T-cell (primary cell): ENCODE data around the gene OR4C5. TPM values are rescaled to one million over a fixed set of nuclear protein-coding genes. Genes with fewer than 3 reads are reported as not detected.
"Not testable (repeated sequence)": the region's sequence is repeated elsewhere in the genome, so short reads cannot be mapped to it uniquely, and the experiment has no call there.

Experiments used
- ATAC-seq, 4 experiments: fragments of 200-7000 bp in 3 of 4; fragments of 150-1000 bp in 1 of 4; cut with Tn5 transposase; replicated peaks in 1 of 4; 1 replicate in 3 of 4; 2 replicates in 1 of 4; pipeline ENCODE4 v1.10.0; 2021; ENCODE audit warnings: moderate library complexity in 3 of 4, mild to moderate bottlenecking in 2 of 4, moderate number of reproducible peaks in 1 of 4
- CTCF ChIA-PET, 2 donors: fragments of 300-600 bp; sonication (Branson Sonifier 250); formaldehyde crosslinking; loops; one replicate each; lab custom pipeline; 2022; ENCODE audit warnings: antibody characterized with exemption in 2 of 2; lab: Charles Lee
- POLR2A ChIA-PET, 2 donors: fragments of 300-600 bp; sonication (Branson Sonifier 250); formaldehyde crosslinking; loops; one replicate each; lab custom pipeline; 2022; ENCODE audit warnings: antibody characterized with exemption in 2 of 2; lab: Charles Lee
- DNase-seq, 35 experiments: peaks; one replicate each; pipeline versions ENCODE4 v3.0.0 to v3.0.0-alpha.2; 2013 to 2023
- H3K27ac ChIP-seq: one replicate; pipeline ENCODE4 v1.5.1; 2013; ENCODE audit warnings: low read length
- H3K27me3 ChIP-seq, 2 experiments: replicated peaks in 1 of 2; 1 replicate in 1 of 2; 2 replicates in 1 of 2; pipeline versions ENCODE4 v1.6.1 to v1.7.0; 2013; ENCODE audit warnings: low read length in 1 of 2, mixed read lengths in 1 of 2; ENCODE audit not compliant: control insufficient read depth in 2 of 2, insufficient read depth in 2 of 2; ENCODE audit errors: extremely low read depth in 1 of 2
- H3K36me3 ChIP-seq, 2 donors: 1 replicate in 1 of 2; 2 replicates in 1 of 2; pipeline versions ENCODE4 v1.6.1 to v1.7.0; 2013; ENCODE audit warnings: low read length in 1 of 2; ENCODE audit not compliant: control insufficient read depth in 2 of 2, insufficient read depth in 1 of 2; ENCODE audit errors: extremely low read depth in 1 of 2
- H3K4me1 ChIP-seq, 2 experiments: 1 replicate in 1 of 2; 2 replicates in 1 of 2; pipeline versions ENCODE4 v1.6.1 to v1.7.0; 2013; ENCODE audit warnings: low read length in 2 of 2, mixed read lengths in 1 of 2; ENCODE audit not compliant: insufficient read depth in 2 of 2, control insufficient read depth in 1 of 2; ENCODE audit errors: extremely low read depth in 1 of 2
- H3K4me3 ChIP-seq, 2 donors: 1 replicate in 1 of 2; 2 replicates in 1 of 2; pipeline versions ENCODE4 v1.5.1 to v1.7.0; 2013; ENCODE audit warnings: mild to moderate bottlenecking in 2 of 2, low read length in 1 of 2, moderate library complexity in 1 of 2; ENCODE audit not compliant: control insufficient read depth in 1 of 2; ENCODE audit errors: extremely low read depth in 1 of 2
- H3K9me3 ChIP-seq: 2 replicates; pipeline ENCODE4 v1.7.0; 2013
- H3K27ac Mint-ChIP-seq, 2 donors: one replicate each; pipeline ENCODE4 v1.8.0; 2020 to 2021; ENCODE audit warnings: mild to moderate bottlenecking in 2 of 2, mixed read lengths in 2 of 2
- H3K27me3 Mint-ChIP-seq, 2 donors: one replicate each; pipeline ENCODE4 v1.8.0; 2021 to 2022; ENCODE audit warnings: mixed read lengths in 2 of 2
- H3K36me3 Mint-ChIP-seq: one replicate; pipeline ENCODE4 v1.8.0; 2021; ENCODE audit warnings: mixed read lengths
- H3K4me1 Mint-ChIP-seq, 3 donors: one replicate each; pipeline ENCODE4 v1.8.0; 2020 to 2022; ENCODE audit warnings: mixed read lengths in 3 of 3, mild to moderate bottlenecking in 1 of 3
- H3K4me3 Mint-ChIP-seq, 3 donors: one replicate each; pipeline ENCODE4 v1.8.0; 2020 to 2022; ENCODE audit warnings: mild to moderate bottlenecking in 3 of 3, mixed read lengths in 3 of 3, moderate library complexity in 3 of 3
- H3K9me3 Mint-ChIP-seq, 3 donors: one replicate each; pipeline ENCODE4 v1.8.0; 2020 to 2022; ENCODE audit warnings: mixed read lengths in 3 of 3
- WGBS: methylation state at CpG from one replicate; pipeline ENCODE4 v1.1.5; 2013; ENCODE audit warnings: missing lambda C conversion rate; ENCODE audit not compliant: insufficient coverage; 5-methylcytosine and 5-hydroxymethylcytosine counted together
- total RNA-seq, 35 experiments: library from RNA in 6 of 35; stranded (reverse) in 6 of 35; fragments of 120-200 nt in 1 of 35; gene quantifications; one replicate each; pipeline versions ENCODE4 v1.2.1 to v1.2.4 and lab custom pipeline; 2013 to 2026

The OR4C5 gene
- total RNA-seq (not detected), total RNA-seq (lab: John Stamatoyannopoulos, UW) (0 reads per million in 29 experiments)
- total RNA-seq (2013) = not detected

DNA sequence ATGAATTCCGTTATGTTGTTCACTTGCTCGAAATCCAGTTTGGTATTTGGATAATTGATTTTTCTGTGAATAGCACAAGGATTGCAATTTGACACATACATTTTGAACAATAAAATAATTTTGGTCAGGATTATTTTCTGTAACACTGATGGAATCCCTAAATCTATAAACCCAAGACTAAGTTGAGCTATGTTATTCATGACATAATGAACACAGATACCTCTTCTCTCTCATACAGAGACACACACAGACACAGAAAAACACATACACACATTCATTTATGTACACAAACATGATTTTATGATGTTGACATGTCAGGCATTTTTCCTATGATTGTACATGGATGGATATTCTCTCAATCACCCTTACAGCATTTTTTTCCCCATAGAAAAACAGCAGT, at the start of gene OR4C5:
OR4C5 (minus strand) TSS at position 101 of the 400 bp plus-strand sequence; CDS start at position 101, 0 bp downstream.
- CTCF ChIA-PET = interaction anchor here in 1 of 2 donors (0.6 kb wide), 1 partner anchor 9 kb away, joined by 4 read pairs; no protein-coding TSS in a partner anchor
- peaks cover 0 to 7% (median 4%) of the 10 kb centered on the region in 3 donors for H3K9me3 Mint-ChIP-seq

DNA sequence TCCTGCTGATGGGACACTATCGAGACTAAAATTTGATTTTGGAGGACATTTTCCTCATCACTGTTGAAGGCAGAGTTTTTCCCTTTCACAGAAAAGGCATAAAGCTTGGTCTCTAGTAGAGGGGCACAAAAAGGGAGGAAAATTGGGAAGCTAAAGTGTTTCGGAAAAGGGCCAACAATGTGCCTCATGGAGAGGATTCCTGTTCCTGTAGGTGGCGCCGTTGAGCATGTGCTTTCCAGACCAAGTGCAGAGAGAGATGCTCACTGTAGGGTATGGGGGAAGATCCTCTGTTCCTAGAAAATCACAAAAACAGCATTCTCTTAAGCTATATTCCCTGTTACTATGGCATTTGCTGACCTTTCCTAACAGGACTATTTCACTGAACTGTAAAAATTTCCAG, 18.4 kb upstream of the OR4C5 start:
- no peak for ATAC-seq
- H3K27me3 Mint-ChIP-seq = peaks cover 1 to 3% of the 10 kb centered on the region in 2 donors
- DNase-seq = no peak
- peaks cover 4% of the 10 kb centered on the region for H3K36me3 Mint-ChIP-seq
- H3K4me3 Mint-ChIP-seq = no peak overlapping the region
- Histone ChIP-seq H3K9me3 (no peaks in the 10 kb centered on the region), H3K4me3 (no peak overlapping the region), H3K27ac (no peak overlapping the region), H3K4me1 (no peaks in the 10 kb centered on the region), H3K27me3 (no peaks in the 10 kb centered on the region), H3K36me3 (no peaks in the 10 kb centered on the region)
- peaks cover 16 to 28% (median 22%) of the 10 kb centered on the region in 3 donors for H3K9me3 Mint-ChIP-seq
- CTCF ChIA-PET = no interaction called here
- WGBS = no CpG with 5 or more reads among the region's 4 CpGs
- no peak overlapping the region for H3K27ac Mint-ChIP-seq
- POLR2A ChIA-PET = no interaction called here
- no peaks in the 10 kb centered on the region for H3K4me1 Mint-ChIP-seq

More for the DNA sequence above, at the start of gene OR4C5:
- no CpG with 5 or more reads among the region's 2 CpGs for WGBS
- no peak within 1 kb of the TSS for H3K27ac Mint-ChIP-seq
- no peaks in the 10 kb centered on the region for H3K36me3 Mint-ChIP-seq
- Histone ChIP-seq H3K9me3 (no peaks in the 10 kb centered on the region), H3K27me3 (no peaks in the 10 kb centered on the region), H3K4me1 (no peaks in the 10 kb centered on the region), H3K4me3 (no peak within 1 kb of the TSS), H3K36me3 (no peaks in the 10 kb centered on the region), H3K27ac (no peak within 1 kb of the TSS)
- no peak within 1 kb of the TSS for H3K4me3 Mint-ChIP-seq
- no peak for ATAC-seq
- POLR2A ChIA-PET = no interaction called here
- no peaks in the 10 kb centered on the region for H3K4me1 Mint-ChIP-seq
- peaks cover 0 to 2% of the 10 kb centered on the region in 2 donors for H3K27me3 Mint-ChIP-seq
- DNase-seq = no peak

DNA sequence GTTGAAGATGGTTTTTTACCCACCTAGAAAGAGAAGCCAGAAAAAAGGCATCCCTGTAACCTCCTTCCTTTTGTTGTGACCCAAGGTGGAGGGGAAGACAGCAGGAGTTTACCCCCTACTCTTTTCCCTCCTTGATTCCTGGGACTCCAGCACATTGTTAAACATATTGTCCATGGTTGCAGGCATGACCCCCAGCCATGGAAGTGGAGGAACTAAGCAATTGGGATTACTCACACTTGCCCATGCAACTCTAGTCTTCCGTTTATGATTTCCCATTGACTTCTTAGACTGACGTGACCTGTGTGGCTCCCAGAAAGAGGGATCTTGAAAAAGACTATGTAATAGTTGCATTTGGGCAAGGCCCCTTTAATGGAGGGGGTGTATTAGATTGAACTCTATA, 17.9 kb upstream of the OR4C5 start:
- peaks cover 16 to 28% (median 24%) of the 10 kb centered on the region in 3 donors for H3K9me3 Mint-ChIP-seq
- H3K36me3 Mint-ChIP-seq, H3K4me3 Mint-ChIP-seq, H3K36me3 ChIP-seq, H3K9me3 ChIP-seq, H3K4me1 Mint-ChIP-seq, H3K27me3 ChIP-seq, POLR2A ChIA-PET, H3K4me1 ChIP-seq, H3K27me3 Mint-ChIP-seq, ATAC-seq, DNase-seq, H3K4me3 ChIP-seq, H3K27ac Mint-ChIP-seq, CTCF ChIA-PET, H3K27ac ChIP-seq: not testable (repeated sequence)
- no CpG with 5 or more reads among the region's 2 CpGs for WGBS

DNA sequence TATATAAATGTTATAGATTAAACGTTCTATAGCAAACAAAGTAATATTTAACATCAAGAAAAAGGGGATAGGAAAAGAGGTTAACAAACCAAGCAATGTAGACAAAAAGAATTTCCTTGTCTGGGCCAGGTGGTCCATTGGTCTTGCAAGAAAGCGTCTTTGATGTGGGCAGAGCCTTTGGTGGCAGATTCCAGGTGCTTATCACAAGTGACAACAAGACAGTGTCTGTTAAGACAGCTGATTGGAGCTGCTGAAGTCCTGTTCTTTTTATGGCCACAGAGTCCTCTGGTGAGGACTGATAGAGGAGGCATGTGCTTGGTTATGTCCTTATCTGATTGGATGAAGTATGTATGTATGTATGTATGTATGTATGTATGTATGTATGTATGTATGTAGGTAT, 5.0 kb downstream of the OR4C5 start:
- Mint-ChIP-seq H3K36me3 (peaks cover 11% of the 10 kb centered on the region), H3K9me3 (peaks cover 4 to 38% (median 20%) of the 10 kb centered on the region in 3 donors)
- H3K4me3 Mint-ChIP-seq, H3K9me3 ChIP-seq, CTCF ChIA-PET, H3K4me3 ChIP-seq, H3K27ac Mint-ChIP-seq, H3K4me1 Mint-ChIP-seq, H3K36me3 ChIP-seq, H3K27me3 Mint-ChIP-seq, H3K27ac ChIP-seq, H3K27me3 ChIP-seq, ATAC-seq, POLR2A ChIA-PET, H3K4me1 ChIP-seq, DNase-seq: not testable (repeated sequence)
- 50% methylated on average over 1 of the region's 2 CpGs for WGBS

DNA sequence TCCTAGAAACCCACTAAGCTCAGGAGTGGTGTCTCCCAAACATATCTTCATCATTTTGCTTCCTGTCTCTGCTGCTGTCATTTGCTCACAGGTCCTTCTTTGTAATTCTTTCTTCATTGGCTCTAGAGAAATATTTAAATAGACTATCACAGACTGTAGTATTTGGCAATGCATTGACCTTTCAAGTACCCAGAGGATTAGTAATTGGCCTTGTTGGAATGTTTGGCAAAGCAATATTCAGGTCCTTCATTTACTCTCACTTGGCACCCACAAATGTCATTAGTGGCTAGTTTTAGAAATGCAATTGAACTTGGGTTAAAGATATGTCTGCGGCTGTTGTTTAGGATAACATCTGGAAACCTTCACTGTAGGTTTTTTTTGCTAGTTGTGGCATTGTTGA, 11.6 kb downstream of the OR4C5 start:
- ChIA-PET CTCF (no interaction called here), POLR2A (no interaction called here)
- H3K9me3 Mint-ChIP-seq = peaks cover 12 to 39% (median 21%) of the 10 kb centered on the region in 3 donors
- Histone ChIP-seq H3K27me3 (peaks cover 0 to 11% of the 10 kb centered on the region in 2 experiments), H3K27ac (no peak overlapping the region), H3K4me3 (no peak overlapping the region), H3K36me3 (no peaks in the 10 kb centered on the region), H3K4me1 (no peaks in the 10 kb centered on the region), H3K9me3 (no peaks in the 10 kb centered on the region)
- peaks cover 0 to 4% of the 10 kb centered on the region in 2 donors for H3K27me3 Mint-ChIP-seq
- H3K27ac Mint-ChIP-seq = no peak overlapping the region
- ATAC-seq (no peak), DNase-seq (no peak)
- no peak overlapping the region for H3K4me3 Mint-ChIP-seq
- 100% methylated on average over 1 of the region's 1 CpG for WGBS
- peaks cover 9% of the 10 kb centered on the region for H3K36me3 Mint-ChIP-seq
- H3K4me1 Mint-ChIP-seq = no peaks in the 10 kb centered on the region

DNA sequence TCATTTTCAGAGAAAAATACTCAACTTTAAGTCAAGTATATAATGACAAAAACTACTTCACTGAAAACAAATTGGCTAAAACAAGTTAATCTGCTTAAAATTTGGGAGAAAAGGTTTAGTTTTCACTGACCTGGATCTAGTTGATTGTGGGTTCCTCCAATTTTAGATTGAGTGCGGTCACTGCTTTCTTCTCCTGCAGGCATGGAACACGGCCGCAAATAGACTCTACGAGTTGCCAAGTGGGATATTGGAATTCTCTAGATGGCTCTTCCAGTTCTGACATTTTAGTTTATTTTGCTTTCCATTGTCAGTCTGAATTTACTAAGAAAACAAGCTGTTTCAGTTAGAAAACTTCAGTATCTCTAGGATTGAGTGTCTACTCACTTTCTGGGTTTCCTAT, 12.3 kb downstream of the OR4C5 start:
- H3K4me1 ChIP-seq = no peaks in the 10 kb centered on the region
- Mint-ChIP-seq H3K27ac (no peak overlapping the region), H3K27me3 (peaks cover 0 to 4% of the 10 kb centered on the region in 2 donors), H3K4me1 (no peaks in the 10 kb centered on the region), H3K9me3 (peaks cover 12 to 32% (median 17%) of the 10 kb centered on the region in 3 donors), H3K4me3 (no peak overlapping the region), H3K36me3 (peaks cover 9% of the 10 kb centered on the region)
- CTCF ChIA-PET = no interaction called here
- POLR2A ChIA-PET = no interaction called here
- no peak for ATAC-seq
- H3K4me3 ChIP-seq = no peak overlapping the region
- H3K27ac ChIP-seq = no peak overlapping the region
- H3K9me3 ChIP-seq = no peaks in the 10 kb centered on the region
- H3K36me3 ChIP-seq = no peaks in the 10 kb centered on the region
- no peak for DNase-seq
- 100% methylated on average over 1 of the region's 4 CpGs for WGBS
- H3K27me3 ChIP-seq = peaks cover 0 to 11% of the 10 kb centered on the region in 2 experiments
